GM12878 (cell line): Measurements from ENCODE around the gene RXYLT1. TPM values are rescaled to one million over a fixed set of nuclear protein-coding genes. Genes with fewer than 3 reads are reported as not detected.

ENCODE experiments used
- ATAC-seq: fragments of 200-7000 bp; cut with Tn5 transposase; 3 replicates; pipeline ENCODE4 v1.9.1; 2020; ENCODE audit warnings: mild to moderate bottlenecking, moderate library complexity
- BruUV-seq: library from RNA; stranded (reverse); fragments of 400-500 nt; replicated peaks from 2 replicates; lab custom pipeline; 2021; lab: Mats Ljungman, UMichigan
- CTCF ChIA-PET: fragments of 300-600 bp; sonication (Branson Sonifier 250); formaldehyde crosslinking; extraction: SDS; loops from one replicate; lab custom pipeline; 2021; ENCODE audit warnings: inconsistent platforms; lab: Yijun Ruan, JAX
- POLR2A ChIA-PET: fragments of 350-600 bp; formaldehyde crosslinking; extraction: SDS; loops from one replicate; lab custom pipeline; 2021; ENCODE audit warnings: inconsistent platforms; lab: Charles Lee
- RAD21 ChIA-PET: fragments of 300-600 bp; sonication (Branson Sonifier 250); formaldehyde crosslinking; loops from one replicate; lab custom pipeline; 2023; ENCODE audit warnings: antibody characterized with exemption; ENCODE audit not compliant: unreplicated experiment; lab: Charles Lee
- SMC1A ChIA-PET: fragments of 300-600 bp; sonication (Branson Sonifier 250); formaldehyde crosslinking; loops from one replicate; lab custom pipeline; 2023; ENCODE audit not compliant: unreplicated experiment, uncharacterized antibody; lab: Charles Lee
- DNase-seq: peaks from one replicate; pipeline ENCODE4 v3.0.0-alpha.2; 2011; ENCODE audit warnings: low read depth, low spot score
- FAIRE-seq: peaks from 3 replicates; lab custom pipeline; 2011; peaks lifted over from hg19 to GRCh38; lab: Jason Lieb, UNC
- H2AFZ ChIP-seq: 2 replicates; pipeline ENCODE4 v1.6.0; 2011; ENCODE audit warnings: low read depth, low read length, control low read depth; ENCODE audit not compliant: control insufficient read depth
- H3K27ac ChIP-seq: 2 replicates; pipeline ENCODE4 v1.5.1; 2011; ENCODE audit warnings: control low read depth; ENCODE audit not compliant: control insufficient read depth, insufficient read depth
- H3K27me3 ChIP-seq, 2 experiments: replicated peaks in 1 of 2; 2 replicates each; pipeline versions ENCODE4 v1.6.0 to v1.6.1; 2011; ENCODE audit warnings: low read length in 1 of 2; ENCODE audit not compliant: control insufficient read depth in 2 of 2, insufficient read depth in 2 of 2
- H3K36me3 ChIP-seq, 2 experiments: 2 replicates each; pipeline ENCODE4 v1.5.1; 2011; ENCODE audit warnings: low read length in 1 of 2; ENCODE audit not compliant: control insufficient read depth in 2 of 2, insufficient read depth in 2 of 2
- H3K4me1 ChIP-seq: 2 replicates; pipeline ENCODE4 v1.6.1; 2011; ENCODE audit warnings: mild to moderate bottlenecking, low read length, moderate library complexity, mixed read lengths; ENCODE audit not compliant: control insufficient read depth, insufficient read depth
- H3K4me2 ChIP-seq: 2 replicates; pipeline ENCODE4 v1.6.0; 2011; ENCODE audit warnings: control low read depth; ENCODE audit not compliant: control insufficient read depth, insufficient read depth
- H3K4me3 ChIP-seq: fragments of 200-600 bp; sonication (generic); 2 replicates; pipeline ENCODE4 v1.5.1; 2016
- H3K79me2 ChIP-seq: 2 replicates; pipeline ENCODE4 v1.6.0; 2011; ENCODE audit warnings: low read length; ENCODE audit not compliant: control insufficient read depth, insufficient read depth
- H3K9ac ChIP-seq: 2 replicates; pipeline ENCODE4 v1.8.0; 2011; ENCODE audit warnings: low read length, control low read depth, mixed read lengths; ENCODE audit not compliant: control insufficient read depth, insufficient read depth
- H3K9me3 ChIP-seq: replicated peaks from 3 replicates; pipeline ENCODE4 v1.5.1; 2011; ENCODE audit warnings: mild to moderate bottlenecking, low read length; ENCODE audit not compliant: control insufficient read depth, insufficient read depth
- H4K20me1 ChIP-seq: 2 replicates; pipeline ENCODE4 v1.6.0; 2011; ENCODE audit not compliant: control insufficient read depth, insufficient read depth
- BMI1 ChIP-seq: fragments of 450-650 bp; IDR thresholded peaks from 2 replicates; pipeline ENCODE4 v1.6.1; 2016; ENCODE audit warnings: mild to moderate bottlenecking, moderate library complexity, borderline replicate concordance
- CBX5 ChIP-seq: sonication (generic); IDR thresholded peaks from 2 replicates; pipeline ENCODE4 v1.6.1; 2016; ENCODE audit warnings: low read depth, moderate library complexity, mild to moderate bottlenecking, inconsistent platforms
- CREM ChIP-seq: IDR thresholded peaks from 2 replicates; pipeline ENCODE4 v1.6.1; 2014; ENCODE audit warnings: antibody characterized with exemption, low read depth
- DPF2 ChIP-seq: fragments of 450-650 bp; IDR thresholded peaks from 2 replicates; pipeline ENCODE4 v1.6.1; 2017; ENCODE audit warnings: mild to moderate bottlenecking
- MXI1 ChIP-seq: fragments of 150-350 bp; IDR thresholded peaks from 2 replicates; pipeline ENCODE4 v1.6.1; 2011; ENCODE audit warnings: low read depth, mild to moderate bottlenecking, inconsistent platforms, low read length, improper control_type of control experiment
- NFYB ChIP-seq: IDR thresholded peaks from 2 replicates; pipeline ENCODE4 v1.6.1; 2011; ENCODE audit warnings: low read depth, mild to moderate bottlenecking, low read length, improper control_type of control experiment, moderate library complexity; ENCODE audit not compliant: insufficient read depth
- SMAD5 ChIP-seq: IDR thresholded peaks from 2 replicates; pipeline ENCODE4 v1.6.1; 2016; ENCODE audit warnings: antibody characterized with exemption, low read depth
- TBL1XR1 ChIP-seq: IDR thresholded peaks from 2 replicates; pipeline ENCODE4 v1.6.1; 2012; ENCODE audit warnings: low read depth, low read length, improper control_type of control experiment
- WGBS: methylation state at CpG from one replicate; pipeline ENCODE4 v1.1.6; 2016; ENCODE audit warnings: low lambda C conversion rate; ENCODE audit not compliant: insufficient replicate concordance, insufficient coverage; ENCODE audit errors: missing lambda C conversion rate; 5-methylcytosine and 5-hydroxymethylcytosine counted together
- in situ Hi-C: fragments of 300-500 bp; cut with MboI; formaldehyde crosslinking; loops from 9 replicates; pipeline ENCODE4 v1.14.3; 2018; ENCODE audit warnings: mixed read lengths
- intact Hi-C: fragments of 100-400 bp; cut with micrococcal nuclease; formaldehyde crosslinking; loops from one replicate; pipeline ENCODE4 v1.14.2; 2022; ENCODE audit not compliant: unreplicated experiment
- polyA plus RNA-seq, 11 experiments: library from polyadenylated mRNA; depleted of rRNA in 4 of 11; unstranded in 6 of 11; stranded (reverse) in 5 of 11; fragments of >200 nt; fragmentation: Nextera tagmentation in 4 of 11; fragmentation: Illumina TruSeq in 1 of 11; extraction: Ambion mirVana in 4 of 11; extraction: Trizol in 1 of 11; gene quantifications; 1 replicate in 1 of 11; 2 replicates in 10 of 11; pipeline versions ENCODE4 v1.2.1 to v1.2.3, GENCODE V29; 2011 to 2016; ENCODE audit warnings: inconsistent platforms in 2 of 11, missing spikeins in 2 of 11, low read depth in 1 of 11
- total RNA-seq, 4 experiments: library from RNA; depleted of rRNA in 3 of 4; stranded (reverse); fragments of >200 nt in 3 of 4; fragmentation: Illumina TruSeq in 1 of 4; extraction: Trizol in 1 of 4; gene quantifications; 2 replicates each; pipeline versions ENCODE4 v1.2.1 to v1.2.3, GENCODE V29; 2013 to 2021

The RXYLT1 gene
- total and polyA plus RNA-seq, 10 of the 15 experiments (the other 5 are each of a cell fraction or from before 2014, with no cell fraction given): 10.4 to 33.8 (median 21.5) TPM

- RAD21 ChIA-PET: interaction anchor here (0.8 kb wide), 1 partner anchor 35 kb away, joined by 3 read pairs; no protein-coding TSS in a partner anchor
These were observed 13.2 kb upstream of the RXYLT1 start for GRCh38 chr12:63766498-63766897.

GRCh38 chr12:63770375-63770774 lies 9.3 kb upstream of the RXYLT1 start:
- WGBS: 48% methylated on average over 1 of the region's 1 CpG
- no peaks in the 10 kb centered on the region for H3K36me3 ChIP-seq
- in situ Hi-C loops: no loop called here
- DNase-seq (no peak), ATAC-seq (no peak), FAIRE-seq (no peak)
- no peaks in the 10 kb centered on the region for H3K79me2 ChIP-seq
- H3K27me3 ChIP-seq: no peaks in the 10 kb centered on the region
- H3K9me3 ChIP-seq: peaks cover 2% of the 10 kb centered on the region; the same call in 2 of the 3 replicates
- no peak overlapping the region for H3K4me3 ChIP-seq
- no peak overlapping the region for H2AFZ ChIP-seq
- H3K9ac ChIP-seq: no peak overlapping the region
- H3K27ac ChIP-seq: no peak overlapping the region
- no peaks in the 10 kb centered on the region for H3K4me1 ChIP-seq
- intact Hi-C loops: no loop called here
- TF ChIP-seq TBL1XR1: no peak
- TF ChIP-seq BMI1: no peak
- no peak for TF ChIP-seq SMAD5
- TF ChIP-seq CBX5: peak; percentile 88; the same call in 1 of the 2 replicates
- no peak for TF ChIP-seq MXI1
- no peak for TF ChIP-seq DPF2
- TF ChIP-seq NFYB: no peak
- no peak overlapping the region for H3K4me2 ChIP-seq
- no TSS peak for BruUV-seq
- no peaks in the 10 kb centered on the region for H4K20me1 ChIP-seq
- ChIA-PET RAD21 (no interaction called here), CTCF (interaction anchor here (0.9 to 1.5 kb wide), 2 partner anchors 12 to 73 kb away, joined by 3 to 4 read pairs; no protein-coding TSS in a partner anchor), SMC1A (no interaction called here), POLR2A (no interaction called here)

More at GRCh38 chr12:63766498-63766897, 13.2 kb upstream of the RXYLT1 start:
- in situ Hi-C loops (no loop called here), intact Hi-C loops (no loop called here)
- Histone ChIP-seq H3K36me3 (no peaks in the 10 kb centered on the region), H2AFZ (no peak overlapping the region), H4K20me1 (no peaks in the 10 kb centered on the region), H3K9ac (no peak overlapping the region), H3K9me3 (peaks cover 2% of the 10 kb centered on the region; the same call in 2 of the 3 replicates), H3K4me2 (no peak overlapping the region), H3K4me3 (no peak overlapping the region), H3K4me1 (no peaks in the 10 kb centered on the region), H3K27me3 (no peaks in the 10 kb centered on the region), H3K27ac (no peak overlapping the region), H3K79me2 (no peaks in the 10 kb centered on the region)
- no peak for FAIRE-seq
- ChIA-PET SMC1A (interaction anchor here (0.9 kb wide), 1 partner anchor 18 kb away, joined by 3 read pairs; no protein-coding TSS in a partner anchor), CTCF (interaction anchor here (1.3 to 1.8 kb wide), 3 partner anchors 9 to 347 kb away, joined by 3 to 4 read pairs (median 4); no protein-coding TSS in a partner anchor), POLR2A (no interaction called here)
- no peak for TF ChIP-seq CREM
- BruUV-seq: no TSS peak
- DNase-seq: no peak
- 0% methylated on average over 1 of the region's 1 CpG for WGBS
- ATAC-seq: no peak
